Trophoblast cell (in vitro differentiated cells and primary cell): ENCODE results near the gene IGSF9.

Experiments
- DNase-seq, 2 donors: peaks; one replicate each; pipeline ENCODE4 v3.0.0-alpha.2; 2016
- H2AFZ ChIP-seq: 2 replicates; pipeline ENCODE4 v1.6.1; 2013; ENCODE audit warnings: low read length, moderate library complexity, mild to moderate bottlenecking; ENCODE audit not compliant: insufficient read depth, poor library complexity
- H2AK5ac ChIP-seq: 2 replicates; pipeline ENCODE4 v1.6.1; 2013; ENCODE audit warnings: mild to moderate bottlenecking, low read length
- H2BK120ac ChIP-seq: 2 replicates; pipeline ENCODE4 v1.6.1; 2013; ENCODE audit warnings: low read length, mild to moderate bottlenecking, moderate library complexity; ENCODE audit not compliant: insufficient read depth, poor library complexity
- H2BK12ac ChIP-seq: 2 replicates; pipeline ENCODE4 v1.6.1; 2013; ENCODE audit warnings: mild to moderate bottlenecking, low read length, moderate library complexity
- H2BK5ac ChIP-seq: 2 replicates; pipeline ENCODE4 v1.6.1; 2013; ENCODE audit warnings: low read length, low read depth, moderate library complexity, mild to moderate bottlenecking; ENCODE audit not compliant: poor library complexity
- H3K14ac ChIP-seq: 2 replicates; pipeline ENCODE4 v1.6.1; 2013; ENCODE audit warnings: mild to moderate bottlenecking, low read length
- H3K18ac ChIP-seq: 2 replicates; pipeline ENCODE4 v1.6.1; 2013; ENCODE audit warnings: mild to moderate bottlenecking, low read length
- H3K23ac ChIP-seq: 2 replicates; pipeline ENCODE4 v1.6.1; 2013; ENCODE audit warnings: low read length
- H3K27ac ChIP-seq: 2 replicates; pipeline ENCODE4 v1.5.1; 2013; ENCODE audit warnings: low read depth, mild to moderate bottlenecking, inconsistent platforms, low read length, moderate library complexity
- H3K27me3 ChIP-seq: 2 replicates; pipeline ENCODE4 v1.6.1; 2013; ENCODE audit warnings: inconsistent platforms, mild to moderate bottlenecking, low read length, moderate library complexity; ENCODE audit not compliant: insufficient read depth
- H3K36me3 ChIP-seq, 2 experiments: 1 replicate in 1 of 2; 2 replicates in 1 of 2; pipeline ENCODE4 v1.6.1; 2013; ENCODE audit warnings: low read length in 2 of 2, mild to moderate bottlenecking in 2 of 2, moderate library complexity in 1 of 2; ENCODE audit not compliant: insufficient read depth in 2 of 2, control insufficient read depth in 1 of 2
- H3K4ac ChIP-seq: 2 replicates; pipeline ENCODE4 v1.6.1; 2013; ENCODE audit warnings: low read depth, mild to moderate bottlenecking, low read length, moderate library complexity
- H3K4me1 ChIP-seq, 2 experiments: 1 replicate in 1 of 2; 2 replicates in 1 of 2; pipeline ENCODE4 v1.6.1; 2013; ENCODE audit warnings: low read length in 2 of 2, mild to moderate bottlenecking in 2 of 2, moderate library complexity in 1 of 2; ENCODE audit not compliant: insufficient read depth in 2 of 2, control insufficient read depth in 1 of 2
- H3K4me2 ChIP-seq: 2 replicates; pipeline ENCODE4 v1.6.1; 2013; ENCODE audit warnings: inconsistent platforms, mild to moderate bottlenecking, low read length, moderate library complexity
- H3K4me3 ChIP-seq: 2 replicates; pipeline ENCODE4 v1.5.1; 2013; ENCODE audit warnings: mild to moderate bottlenecking, low read depth, low read length, inconsistent platforms
- H3K79me1 ChIP-seq: one replicate; pipeline ENCODE4 v1.6.1; 2013; ENCODE audit warnings: low read length
- H3K79me2 ChIP-seq: 2 replicates; pipeline ENCODE4 v1.6.1; 2013; ENCODE audit warnings: low read length, mild to moderate bottlenecking; ENCODE audit not compliant: control insufficient read depth, insufficient read depth, poor library complexity
- H3K9ac ChIP-seq: 2 replicates; pipeline ENCODE4 v1.6.1; 2013; ENCODE audit warnings: mild to moderate bottlenecking, low read length
- H3K9me3 ChIP-seq: 2 replicates; pipeline ENCODE4 v1.6.1; 2013; ENCODE audit warnings: low read depth, mild to moderate bottlenecking, control low read depth, inconsistent platforms, low read length; ENCODE audit not compliant: insufficient read depth
- H4K12ac ChIP-seq: 2 replicates; pipeline ENCODE4 v1.6.1; 2013; ENCODE audit warnings: low read depth, mild to moderate bottlenecking, low read length, moderate library complexity
- H4K8ac ChIP-seq: 2 replicates; pipeline ENCODE4 v1.6.1; 2013; ENCODE audit warnings: low read depth, mild to moderate bottlenecking, low read length, moderate library complexity
- H4K91ac ChIP-seq: one replicate; pipeline ENCODE4 v1.6.1; 2013; ENCODE audit warnings: low read depth, mild to moderate bottlenecking, low read length, moderate library complexity
- WGBS: extraction: QIAGEN DNeasy Blood & Tissue Kit; methylation state at CpG from one replicate; pipeline ENCODE4 v1.1.7; 2013; ENCODE audit warnings: missing lambda C conversion rate; ENCODE audit not compliant: insufficient read length, insufficient coverage; ENCODE audit errors: extremely low coverage; 5-methylcytosine and 5-hydroxymethylcytosine counted together

The IGSF9 gene

DNA sequence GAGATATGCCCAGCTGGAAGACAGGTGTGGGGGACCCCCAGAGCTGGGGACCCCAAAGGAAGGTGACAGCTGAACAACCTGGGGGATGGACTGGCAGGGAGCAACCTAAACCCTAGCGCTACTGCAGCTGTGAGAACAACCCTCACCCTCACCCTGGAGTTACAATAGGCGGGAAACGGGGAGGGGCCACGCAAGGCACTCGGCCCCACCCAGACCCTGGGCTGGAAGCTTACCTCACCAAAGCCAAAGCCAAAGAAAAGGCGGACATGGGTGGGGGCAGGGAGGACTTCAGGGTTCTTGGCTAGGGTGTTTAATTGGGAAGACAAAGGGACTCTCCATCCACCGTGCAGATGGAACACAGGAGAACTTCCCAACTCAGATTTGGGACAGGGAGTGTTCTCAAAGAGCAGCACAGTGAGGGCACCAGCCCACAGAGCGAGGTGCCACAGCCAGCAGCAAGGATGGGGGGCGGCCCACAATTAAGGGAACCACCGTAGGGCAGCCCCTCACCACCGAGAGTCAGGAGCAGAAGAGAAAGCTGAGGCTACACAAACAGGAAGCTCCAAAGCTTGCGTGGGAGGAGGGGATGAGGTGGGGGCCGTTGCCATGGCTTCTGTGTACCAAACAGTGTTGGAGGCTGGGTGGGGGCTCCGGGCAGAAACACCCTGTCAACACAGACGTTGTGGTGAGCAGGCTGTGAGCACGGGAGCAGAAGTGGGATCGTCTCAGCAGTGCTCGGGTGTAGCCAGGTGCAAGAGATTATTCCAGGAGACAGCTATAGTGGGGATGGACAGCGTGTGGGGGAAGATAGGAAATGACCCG is 22.0 kb downstream of the IGSF9 start:
- H4K8ac ChIP-seq = peak overlapping the region; percentile 56
- H3K4ac ChIP-seq = peak overlapping the region; percentile 95
- H3K36me3 ChIP-seq = peaks cover 33 to 39% of the 10 kb centered on the region in 2 experiments
- H3K4me2 ChIP-seq = peak overlapping the region; percentile 65
- H2BK120ac ChIP-seq = peak overlapping the region; percentile 73
- H2AFZ ChIP-seq = no peak overlapping the region
- H2AK5ac ChIP-seq = peak overlapping the region; percentile 64
- H3K27ac ChIP-seq = peak overlapping the region; percentile 98
- peaks cover 38% of the 10 kb centered on the region for H3K79me2 ChIP-seq
- peak overlapping the region; percentile 70 for H3K18ac ChIP-seq
- H3K4me3 ChIP-seq = peak overlapping the region; percentile 90
- WGBS = no CpG with 5 or more reads among the region's 20 CpGs
- H3K9me3 ChIP-seq = no peaks in the 10 kb centered on the region
- H3K27me3 ChIP-seq = no peaks in the 10 kb centered on the region
- peaks cover 24 to 28% of the 10 kb centered on the region in 2 experiments for H3K4me1 ChIP-seq
- no peak overlapping the region for H3K23ac ChIP-seq
- peak overlapping the region; percentile 99 for H4K91ac ChIP-seq
- H3K79me1 ChIP-seq = peaks cover 35% of the 10 kb centered on the region
- peak; percentile 86 to 89 for DNase-seq
- H4K12ac ChIP-seq = peak overlapping the region; percentile 45
- peak overlapping the region; percentile 81 for H3K14ac ChIP-seq
- peak overlapping the region; percentile 31 for H2BK12ac ChIP-seq
- peak overlapping the region; percentile 85 for H3K9ac ChIP-seq
- peak overlapping the region; percentile 66 for H2BK5ac ChIP-seq

DNA sequence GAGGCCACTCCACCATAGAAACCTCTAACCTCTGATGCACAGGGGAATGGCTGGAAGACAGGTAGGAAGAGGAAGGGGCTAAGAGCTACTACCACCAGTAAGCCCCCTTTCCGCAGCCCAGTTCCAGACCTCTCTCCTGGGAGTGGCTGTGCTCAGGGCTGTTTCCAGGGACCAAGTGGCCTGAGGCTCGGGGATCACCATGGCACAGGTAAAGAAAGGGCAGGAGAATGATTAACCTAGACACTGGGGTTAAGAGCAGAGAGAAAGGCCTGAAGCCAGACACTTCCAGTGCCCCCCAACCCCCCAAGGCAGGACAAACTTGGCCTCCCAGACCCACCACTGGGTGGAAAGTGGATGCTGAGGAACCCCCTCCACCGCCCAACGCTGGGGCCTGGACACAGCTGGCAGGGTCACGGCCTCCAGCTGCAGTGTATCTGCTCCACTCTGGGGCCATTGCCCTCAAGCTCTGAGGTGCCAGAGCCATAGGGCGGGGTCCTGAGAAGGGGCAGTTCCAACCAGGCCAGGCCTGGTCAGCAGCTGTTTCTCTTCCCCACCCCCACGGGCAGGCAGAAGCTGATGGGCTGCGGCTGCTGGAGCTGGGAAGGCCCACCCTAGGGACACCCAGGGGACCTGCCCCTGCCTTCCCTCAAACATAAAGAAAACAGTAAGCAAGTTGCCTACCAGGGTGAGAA is 22.8 kb downstream of the IGSF9 start:
- Histone ChIP-seq H3K79me2 (peaks cover 38% of the 10 kb centered on the region), H3K4ac (peak overlapping the region; percentile 95), H3K18ac (peak overlapping the region; percentile 70), H4K8ac (peak overlapping the region; percentile 15), H3K36me3 (peaks cover 40 to 46% of the 10 kb centered on the region in 2 experiments), H4K91ac (peak overlapping the region; percentile 99), H2BK5ac (peak overlapping the region; percentile 51), H3K9ac (peak overlapping the region; percentile 54), H3K23ac (no peak overlapping the region), H3K4me3 (peak overlapping the region; percentile 25), H3K27ac (peak overlapping the region; percentile 98), H2AK5ac (peak overlapping the region; percentile 64), H3K27me3 (no peaks in the 10 kb centered on the region), H3K4me2 (peak overlapping the region; percentile 65), H2AFZ (no peak overlapping the region), H2BK12ac (peak overlapping the region; percentile 31), H3K9me3 (peaks cover 2% of the 10 kb centered on the region), H3K79me1 (peaks cover 35% of the 10 kb centered on the region), H3K4me1 (peaks cover 26 to 32% of the 10 kb centered on the region in 2 experiments), H2BK120ac (peak overlapping the region; percentile 14), H3K14ac (peak overlapping the region; percentile 81), H4K12ac (peak overlapping the region; percentile 1)
- peak in 1 of 2 donors; percentile 40 for DNase-seq
- no CpG with 5 or more reads among the region's 8 CpGs for WGBS

DNA sequence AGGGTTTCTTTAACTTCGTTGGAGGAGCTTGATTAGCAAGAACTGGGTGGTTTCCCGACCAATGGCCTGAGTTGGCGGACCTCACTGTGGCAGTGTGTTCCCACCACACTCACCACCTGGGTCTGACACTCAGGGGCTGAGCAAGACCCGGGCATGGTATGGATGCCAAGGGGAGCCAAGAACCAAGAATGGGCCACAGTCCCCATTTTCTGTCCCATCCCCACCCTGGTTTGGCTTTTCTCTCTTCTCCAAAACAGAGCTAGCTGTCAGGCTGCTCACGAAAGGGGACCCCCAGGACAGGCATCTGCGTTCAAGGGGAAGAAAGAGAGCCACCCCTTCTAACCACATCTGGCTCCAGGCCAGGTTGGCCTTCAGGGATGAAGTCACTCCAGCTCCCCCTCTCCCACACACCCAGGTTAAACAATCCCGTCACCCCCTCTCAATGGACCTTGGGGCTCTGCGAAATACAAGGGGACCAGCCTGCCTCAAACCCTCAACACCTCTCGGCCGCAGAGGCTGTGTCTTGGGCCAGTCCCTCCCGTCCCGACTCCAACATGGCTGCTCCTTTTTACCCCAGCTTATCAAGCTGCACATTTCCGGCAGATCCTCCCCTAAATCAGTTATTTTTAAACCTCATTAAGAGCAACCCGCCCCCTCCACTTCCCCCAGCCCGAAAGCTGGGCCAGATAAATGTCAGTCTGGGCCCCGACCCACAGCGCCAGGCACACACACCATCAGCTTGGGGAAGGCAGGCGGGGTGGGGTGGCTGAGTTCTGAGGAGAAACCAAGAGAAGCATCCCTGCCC is 23.5 kb downstream of the IGSF9 start:
- peaks cover 38% of the 10 kb centered on the region for H3K79me2 ChIP-seq
- H3K9ac ChIP-seq = no peak overlapping the region
- no peaks in the 10 kb centered on the region for H3K27me3 ChIP-seq
- peak overlapping the region; percentile 3 for H2BK5ac ChIP-seq
- H3K36me3 ChIP-seq = peaks cover 41 to 43% of the 10 kb centered on the region in 2 experiments
- H2BK12ac ChIP-seq = no peak overlapping the region
- H3K4me1 ChIP-seq = peaks cover 31 to 36% of the 10 kb centered on the region in 2 experiments
- DNase-seq = no peak
- no peak overlapping the region for H4K12ac ChIP-seq
- H3K4ac ChIP-seq = peak overlapping the region; percentile 95
- peak overlapping the region; percentile 19 for H3K27ac ChIP-seq
- H3K18ac ChIP-seq = no peak overlapping the region
- H3K14ac ChIP-seq = no peak overlapping the region
- no peak overlapping the region for H3K4me3 ChIP-seq
- no peak overlapping the region for H2BK120ac ChIP-seq
- no peak overlapping the region for H2AFZ ChIP-seq
- no peak overlapping the region for H4K8ac ChIP-seq
- peak overlapping the region; percentile 65 for H3K4me2 ChIP-seq
- H4K91ac ChIP-seq = peak overlapping the region; percentile 99
- no peak overlapping the region for H2AK5ac ChIP-seq
- H3K23ac ChIP-seq = no peak overlapping the region
- H3K79me1 ChIP-seq = peaks cover 35% of the 10 kb centered on the region
- peaks cover 2% of the 10 kb centered on the region for H3K9me3 ChIP-seq
- WGBS = no CpG with 5 or more reads among the region's 18 CpGs

DNA sequence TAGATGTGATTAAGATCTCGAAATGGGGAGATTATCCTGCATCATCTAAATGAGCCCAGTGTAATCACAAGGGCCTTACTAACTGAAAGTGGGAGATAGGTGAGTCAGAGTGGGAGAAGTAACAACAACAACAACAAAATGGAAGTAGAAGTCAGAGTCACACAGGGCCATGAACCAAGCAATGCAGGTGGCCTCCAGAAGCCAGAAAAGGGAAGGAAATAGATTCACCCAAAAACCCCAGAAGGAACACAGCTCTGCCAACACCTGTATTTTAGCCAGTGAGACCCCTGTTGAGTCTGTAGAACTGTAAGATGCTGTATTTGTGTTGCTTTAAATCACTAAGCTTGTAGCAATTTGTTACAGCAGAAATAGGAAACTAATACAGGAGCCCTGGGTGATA is 24.2 kb downstream of the IGSF9 start:
- no peak overlapping the region for H3K4ac ChIP-seq
- no peak overlapping the region for H3K14ac ChIP-seq
- no peak overlapping the region for H2AK5ac ChIP-seq
- H2BK120ac ChIP-seq = no peak overlapping the region
- no peaks in the 10 kb centered on the region for H3K27me3 ChIP-seq
- no peak overlapping the region for H3K23ac ChIP-seq
- no peak overlapping the region for H2BK5ac ChIP-seq
- DNase-seq = peak in 1 of 2 donors; percentile 27
- no peak overlapping the region for H4K8ac ChIP-seq
- no peak overlapping the region for H3K18ac ChIP-seq
- WGBS = no CpG with 5 or more reads among the region's 1 CpG
- H3K9me3 ChIP-seq = peaks cover 2% of the 10 kb centered on the region
- H2AFZ ChIP-seq = no peak overlapping the region
- H3K9ac ChIP-seq = no peak overlapping the region
- H3K79me1 ChIP-seq = peaks cover 37% of the 10 kb centered on the region
- H3K4me3 ChIP-seq = no peak overlapping the region
- peaks cover 41 to 43% of the 10 kb centered on the region in 2 experiments for H3K36me3 ChIP-seq
- H4K12ac ChIP-seq = no peak overlapping the region
- H3K79me2 ChIP-seq = peaks cover 38% of the 10 kb centered on the region
- H2BK12ac ChIP-seq = no peak overlapping the region
- H3K27ac ChIP-seq = no peak overlapping the region
- no peak overlapping the region for H4K91ac ChIP-seq
- H3K4me1 ChIP-seq = peaks cover 36 to 42% of the 10 kb centered on the region in 2 experiments
- H3K4me2 ChIP-seq = no peak overlapping the region
